HAP-1 (cell line): ENCODE measurements around the gene SLC39A8.

Source experiments
- DNase-seq, 2 experiments: peaks; one replicate each; pipeline ENCODE4 v3.0.0-alpha.2; 2016 to 2020; ENCODE audit warnings: low spot score in 2 of 2
- H3K27me3 ChIP-seq: fragments of 250-450 bp; sonication (Bioruptor Pico); 2 replicates; pipeline ENCODE4 v1.5.1; 2020; ENCODE audit warnings: low read depth, mild to moderate bottlenecking, moderate library complexity
- H3K36me3 ChIP-seq: fragments of 250-450 bp; sonication (Bioruptor Pico); replicated peaks from 2 replicates; pipeline ENCODE4 v1.5.1; 2020; ENCODE audit warnings: mild to moderate bottlenecking
- H3K4me1 ChIP-seq: fragments of 250-450 bp; sonication (Bioruptor Pico); 2 replicates; pipeline ENCODE4 v1.5.1; 2020; ENCODE audit warnings: mild to moderate bottlenecking
- H3K4me3 ChIP-seq: fragments of 250-450 bp; sonication (Bioruptor Pico); 2 replicates; pipeline ENCODE4 v1.5.1; 2020; ENCODE audit warnings: mild to moderate bottlenecking, moderate library complexity
- H3K9me3 ChIP-seq: fragments of 250-450 bp; sonication (Bioruptor Pico); 2 replicates; pipeline ENCODE4 v1.5.1; 2020; ENCODE audit warnings: mild to moderate bottlenecking, moderate library complexity
- in situ Hi-C: fragments of 300-500 bp; cut with MboI; formaldehyde crosslinking; loops from 3 replicates; pipeline ENCODE4 v1.14.3; 2020; ENCODE audit warnings: low sequenced_read_pairs, inconsistent platforms, mixed read lengths

SLC39A8 gene

GRCh38 chr4:102352781-102353180 is 7.5 kb upstream of the SLC39A8 start:
- no peaks in the 10 kb centered on the region for H3K9me3 ChIP-seq
- DNase-seq: no peak
- H3K4me1 ChIP-seq: no peaks in the 10 kb centered on the region
- in situ Hi-C loops: no loop called here
- H3K4me3 ChIP-seq: no peak overlapping the region
- H3K27me3 ChIP-seq: peaks cover 7% of the 10 kb centered on the region; the same call in 1 of the 2 replicates
- no peaks in the 10 kb centered on the region for H3K36me3 ChIP-seq

GRCh38 chr4:102350634-102351033 is 5.4 kb upstream of the SLC39A8 start:
- Histone ChIP-seq H3K9me3 (no peaks in the 10 kb centered on the region), H3K4me1 (peaks cover 5% of the 10 kb centered on the region), H3K4me3 (no peak overlapping the region), H3K36me3 (no peaks in the 10 kb centered on the region), H3K27me3 (peaks cover 7% of the 10 kb centered on the region; the same call in 1 of the 2 replicates)
- no peak for DNase-seq
- in situ Hi-C loops: no loop called here

- Histone ChIP-seq H3K36me3 (no peaks in the 10 kb centered on the region), H3K9me3 (no peaks in the 10 kb centered on the region), H3K4me3 (no peak overlapping the region), H3K4me1 (peaks cover 13% of the 10 kb centered on the region), H3K27me3 (no peaks in the 10 kb centered on the region)
- in situ Hi-C loops: no loop called here
- no peak for DNase-seq
Observed at GRCh38 chr4:102348701-102349100, 3.4 kb upstream of the SLC39A8 start.

GRCh38 chr4:102345795-102346100 is 466 bp upstream of the SLC39A8 start:
- Histone ChIP-seq H3K4me3 (peak overlapping the region; percentile 34), H3K36me3 (no peaks in the 10 kb centered on the region), H3K27me3 (no peaks in the 10 kb centered on the region), H3K4me1 (peaks cover 19% of the 10 kb centered on the region), H3K9me3 (no peaks in the 10 kb centered on the region)
- DNase-seq: no peak
- in situ Hi-C loops: no loop called here

- Histone ChIP-seq H3K27me3 (no peaks in the 10 kb centered on the region), H3K4me1 (peaks cover 19% of the 10 kb centered on the region), H3K9me3 (no peaks in the 10 kb centered on the region), H3K4me3 (peak overlapping the region; percentile 34), H3K36me3 (no peaks in the 10 kb centered on the region)
- peak; percentile 43 to 70 for DNase-seq
- in situ Hi-C loops: no loop called here
Observed at GRCh38 chr4:102344520-102344953, 745 bp downstream of the SLC39A8 start.

- peaks cover 19% of the 10 kb centered on the region for H3K4me1 ChIP-seq
- H3K4me3 ChIP-seq: peak overlapping the region; percentile 34
- peak in 1 of 2 experiments; percentile 38 for DNase-seq
- in situ Hi-C loops: no loop called here
- H3K9me3 ChIP-seq: no peaks in the 10 kb centered on the region
- H3K27me3 ChIP-seq: no peaks in the 10 kb centered on the region
- no peaks in the 10 kb centered on the region for H3K36me3 ChIP-seq
Observed at GRCh38 chr4:102343964-102344519, 1.2 kb downstream of the SLC39A8 start.

GRCh38 chr4:102342404-102343074 is 2.7 kb downstream of the SLC39A8 start:
- peaks cover 19% of the 10 kb centered on the region for H3K4me1 ChIP-seq
- in situ Hi-C loops: no loop called here
- no peak for DNase-seq
- H3K27me3 ChIP-seq: no peaks in the 10 kb centered on the region
- H3K9me3 ChIP-seq: no peaks in the 10 kb centered on the region
- no peak overlapping the region for H3K4me3 ChIP-seq
- no peaks in the 10 kb centered on the region for H3K36me3 ChIP-seq

- no peaks in the 10 kb centered on the region for H3K9me3 ChIP-seq
- H3K4me1 ChIP-seq: peaks cover 19% of the 10 kb centered on the region
- no peak for DNase-seq
- H3K36me3 ChIP-seq: no peaks in the 10 kb centered on the region
- no peaks in the 10 kb centered on the region for H3K27me3 ChIP-seq
- no peak overlapping the region for H3K4me3 ChIP-seq
- in situ Hi-C loops: no loop called here
Observed at GRCh38 chr4:102341201-102341600, 4.1 kb downstream of the SLC39A8 start.

- DNase-seq: no peak
- Histone ChIP-seq H3K9me3 (no peaks in the 10 kb centered on the region), H3K4me3 (no peak overlapping the region), H3K4me1 (peaks cover 15% of the 10 kb centered on the region), H3K27me3 (no peaks in the 10 kb centered on the region), H3K36me3 (no peaks in the 10 kb centered on the region)
- in situ Hi-C loops: no loop called here
Observed at GRCh38 chr4:102339018-102339417, 6.3 kb downstream of the SLC39A8 start.

- DNase-seq: no peak
- no peaks in the 10 kb centered on the region for H3K27me3 ChIP-seq
- H3K9me3 ChIP-seq: no peaks in the 10 kb centered on the region
- no peaks in the 10 kb centered on the region for H3K36me3 ChIP-seq
- H3K4me3 ChIP-seq: no peak overlapping the region
- H3K4me1 ChIP-seq: peaks cover 9% of the 10 kb centered on the region
- in situ Hi-C loops: no loop called here
Observed at GRCh38 chr4:102338405-102338804, 6.9 kb downstream of the SLC39A8 start.

GRCh38 chr4:102335616-102336015 is 9.7 kb downstream of the SLC39A8 start:
- no peaks in the 10 kb centered on the region for H3K9me3 ChIP-seq
- in situ Hi-C loops: no loop called here
- H3K4me1 ChIP-seq: peaks cover 6% of the 10 kb centered on the region; the same call in 1 of the 2 replicates
- H3K4me3 ChIP-seq: no peak overlapping the region
- H3K36me3 ChIP-seq: no peaks in the 10 kb centered on the region
- no peak for DNase-seq
- no peaks in the 10 kb centered on the region for H3K27me3 ChIP-seq

- Histone ChIP-seq H3K4me1 (peaks cover 6% of the 10 kb centered on the region; the same call in 1 of the 2 replicates), H3K9me3 (no peaks in the 10 kb centered on the region), H3K4me3 (no peak overlapping the region), H3K36me3 (no peaks in the 10 kb centered on the region), H3K27me3 (no peaks in the 10 kb centered on the region)
- in situ Hi-C loops: no loop called here
- no peak for DNase-seq
Observed at GRCh38 chr4:102334624-102335023, 10.7 kb downstream of the SLC39A8 start.

GRCh38 chr4:102333787-102334186 is 11.5 kb downstream of the SLC39A8 start:
- Histone ChIP-seq H3K4me3 (no peak overlapping the region), H3K36me3 (no peaks in the 10 kb centered on the region), H3K9me3 (no peaks in the 10 kb centered on the region), H3K4me1 (peaks cover 6% of the 10 kb centered on the region; the same call in 1 of the 2 replicates), H3K27me3 (no peaks in the 10 kb centered on the region)
- DNase-seq: no peak
- in situ Hi-C loops: no loop called here

GRCh38 chr4:102328045-102328444 is 17.2 kb downstream of the SLC39A8 start:
- Histone ChIP-seq H3K4me1 (peaks cover 6% of the 10 kb centered on the region; the same call in 1 of the 2 replicates), H3K9me3 (no peaks in the 10 kb centered on the region), H3K27me3 (no peaks in the 10 kb centered on the region), H3K36me3 (no peaks in the 10 kb centered on the region), H3K4me3 (no peak overlapping the region)
- in situ Hi-C loops: no loop called here
- no peak for DNase-seq
